ENCODE measurements around the gene OR8K1. TPM values are rescaled to one million over a fixed set of nuclear protein-coding genes. Genes with fewer than 3 reads are reported as not detected.

OR8K1 gene
- polyA plus RNA-seq (2013, experiment 1 of 2; ENCODE audit: insufficient read length): not detected
- not detected for polyA plus RNA-seq (2013, experiment 2 of 2; ENCODE audit: insufficient read length)

DNA sequence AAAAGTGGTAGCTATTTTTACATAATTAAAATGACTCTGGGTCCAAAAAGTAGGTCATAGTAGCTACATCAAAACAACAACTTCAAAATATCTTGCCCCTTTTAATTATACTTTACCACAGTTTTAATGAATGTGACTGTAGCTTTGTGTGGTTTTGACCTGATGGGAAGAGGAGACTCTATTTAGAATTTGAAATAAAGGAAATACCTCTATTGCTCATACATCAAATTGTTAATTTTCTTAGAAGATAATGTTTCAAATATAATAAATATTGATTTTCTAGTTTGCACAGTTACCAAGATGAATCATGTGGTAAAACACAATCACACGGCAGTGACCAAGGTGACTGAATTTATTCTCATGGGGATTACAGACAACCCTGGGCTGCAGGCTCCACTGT lies at the start of gene OR8K1:
TSS of gene OR8K1 (plus strand) at position 301 of the 400 bp plus-strand sequence. CDS start at position 301, 0 bp downstream.
- no peak for DNase-seq

DNA sequence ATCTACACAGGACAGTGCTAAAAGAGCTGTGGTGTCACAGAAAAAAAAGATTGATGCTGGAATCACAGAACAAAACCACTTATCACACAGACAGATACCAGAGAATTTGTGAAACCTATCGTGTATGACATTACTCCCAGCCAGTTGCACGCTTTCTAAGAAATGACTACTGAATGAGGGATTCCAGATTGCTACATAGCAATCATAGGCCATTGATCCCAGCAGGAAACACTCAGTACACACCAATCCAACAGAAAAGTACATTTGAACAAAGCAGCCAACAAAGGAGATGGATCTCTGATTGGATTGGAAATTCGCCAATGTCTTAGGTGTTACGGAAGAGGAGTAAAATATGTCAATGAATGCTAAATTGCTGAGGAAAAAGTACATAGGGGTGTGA lies 48.9 kb upstream of the OR8K1 start:
- no peak for DNase-seq

- DNase-seq: no peak
Observed at GRCh38 chr11:56307836-56308235, 38.0 kb upstream of the OR8K1 start.

DNA sequence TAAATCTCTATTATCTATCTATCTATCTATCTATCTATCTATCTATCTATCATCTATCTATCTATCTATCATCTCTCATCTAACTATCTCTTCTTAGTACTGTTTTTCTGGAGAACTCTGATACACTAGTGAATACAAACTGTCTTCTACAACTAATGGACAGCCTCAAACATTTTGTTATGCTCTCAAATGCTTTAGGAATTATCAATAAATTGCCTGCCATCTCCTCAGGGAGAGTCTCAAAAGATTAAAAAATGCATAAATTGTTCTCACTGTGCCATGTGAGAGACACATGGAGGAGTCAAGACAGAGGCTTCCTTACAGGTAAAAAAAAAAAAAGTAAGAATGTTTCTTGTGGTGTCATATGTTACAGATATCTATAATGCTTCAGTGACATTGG lies 31.0 kb upstream of the OR8K1 start, which contains the start of gene OR8K3:
TSS of gene OR8K3 (plus strand) at position 301 of the 400 bp plus-strand sequence. CDS start 3,163 bp downstream, outside the sequence.
- DNase-seq: no peak

DNA sequence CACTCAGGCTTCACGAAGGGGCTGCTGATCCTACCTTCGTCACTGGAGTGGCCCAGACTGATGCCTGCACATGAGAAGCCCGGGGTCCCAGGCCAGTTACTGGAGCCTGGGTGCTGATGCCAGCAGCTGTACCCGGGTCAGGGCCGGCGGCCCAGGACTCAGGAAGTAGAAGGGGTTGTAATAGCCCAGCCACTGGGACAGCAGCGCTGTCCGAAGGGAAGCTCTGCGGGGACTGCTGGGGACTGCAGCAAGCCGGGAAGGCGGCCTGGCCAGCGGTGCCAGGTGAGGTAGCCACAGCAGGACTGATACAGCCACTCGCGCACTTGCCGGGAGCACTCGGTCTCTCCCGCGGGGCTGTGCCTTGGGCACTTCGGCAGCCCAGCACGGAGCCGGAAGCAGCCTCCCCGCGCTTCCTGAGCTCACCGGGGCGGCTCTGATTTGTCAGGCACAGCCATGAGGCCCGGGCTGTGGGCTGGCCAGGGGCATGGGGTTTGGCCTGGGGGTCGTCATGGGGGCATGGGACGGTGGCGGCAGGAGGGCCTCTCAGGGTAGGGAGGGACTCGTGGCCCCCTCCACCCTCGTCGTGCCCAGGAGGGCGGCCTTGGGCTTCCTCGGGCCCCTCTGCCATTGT lies 13.9 kb upstream of the OR8K1 start:
- no peak for DNase-seq

DNA sequence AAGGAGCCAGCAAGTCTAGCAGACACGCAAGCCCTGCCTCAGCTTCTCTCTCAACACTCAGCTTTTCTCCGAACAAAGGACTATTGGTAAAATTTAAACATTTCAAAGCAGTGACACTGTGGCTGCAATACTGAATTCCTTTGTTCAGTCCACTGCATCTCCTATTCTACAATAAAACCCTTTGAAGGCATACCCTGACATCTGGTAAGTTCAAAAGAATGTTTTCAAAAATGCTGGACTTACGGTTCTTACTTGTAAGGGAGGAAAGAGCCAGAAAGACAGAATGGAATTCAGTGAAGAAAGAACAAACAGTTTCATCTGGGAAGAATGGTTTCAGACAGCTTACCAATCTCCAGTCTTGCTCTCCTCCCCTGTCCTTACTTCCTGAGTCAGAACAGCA lies 12.7 kb upstream of the OR8K1 start:
- DNase-seq: no peak

DNA sequence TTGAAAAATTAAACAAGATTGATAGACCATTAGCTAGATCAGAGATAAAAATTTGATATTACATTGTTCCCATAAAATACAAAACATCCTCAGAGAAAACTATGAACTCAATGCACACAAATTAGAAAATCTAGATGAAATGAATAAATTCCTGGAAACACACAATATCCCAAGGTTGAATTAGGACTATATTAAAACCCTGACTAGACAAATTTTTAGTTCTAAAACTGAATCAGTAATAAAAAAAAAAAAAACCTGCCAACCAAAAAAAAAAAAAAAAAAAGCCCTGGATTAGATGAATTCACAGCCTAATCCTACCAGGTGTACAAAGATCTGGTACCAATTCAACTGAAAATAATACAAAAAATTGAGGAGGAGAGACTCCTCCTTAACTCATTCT lies 5.5 kb upstream of the OR8K1 start:
- DNase-seq: no peak

GRCh38 chr11:56353991-56354390 lies 8.2 kb downstream of the OR8K1 start, which contains the start of gene OR8J1:
Gene OR8J1, plus strand, starts transcription at chr11:56354291. Its CDS starts 5,956 bp downstream, at chr11:56360247.
- no peak for DNase-seq

DNA sequence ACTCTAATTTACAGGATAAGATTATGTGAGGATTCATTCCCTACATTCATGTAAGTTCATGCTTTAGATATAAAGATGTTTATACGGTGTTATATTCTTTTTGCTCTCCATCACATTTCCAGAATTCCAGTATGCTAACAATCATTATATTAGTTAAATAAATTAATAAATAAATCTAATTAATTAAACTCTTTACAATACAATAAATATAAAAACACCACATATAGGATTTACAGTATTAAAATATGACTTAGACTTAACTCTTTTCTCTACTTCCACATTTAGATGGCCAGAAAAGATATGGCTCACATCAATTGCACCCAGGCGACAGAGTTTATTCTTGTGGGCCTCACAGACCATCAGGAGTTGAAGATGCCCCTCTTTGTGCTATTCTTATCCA lies 29.5 kb downstream of the OR8K1 start, which contains the start of gene OR8U1:
TSS of gene OR8U1 (plus strand) at position 301 of the 400 bp plus-strand sequence. CDS start at position 301, 0 bp downstream.
- DNase-seq: no peak

- DNase-seq: no peak
Observed at GRCh38 chr11:56380120-56380519, 34.3 kb downstream of the OR8K1 start.

DNA sequence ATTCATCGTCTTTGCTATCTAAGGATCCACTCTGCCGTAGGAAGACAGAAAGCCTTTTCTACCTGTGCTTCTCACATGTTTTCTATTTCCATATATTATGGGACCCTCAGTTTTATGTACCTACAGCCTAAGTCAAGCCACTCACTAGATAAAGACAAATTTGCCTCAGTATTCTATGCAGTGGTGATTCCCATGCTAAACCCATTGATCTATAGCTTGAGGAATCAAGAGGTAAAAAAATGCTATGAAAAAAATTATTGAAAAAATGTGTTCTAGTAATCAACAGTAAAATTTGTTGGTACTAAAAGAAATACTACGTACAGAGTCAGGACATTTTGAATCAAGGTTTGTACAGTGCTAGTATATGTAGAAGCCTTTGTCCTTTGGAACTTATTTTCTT lies 48.5 kb downstream of the OR8K1 start:
- no peak for DNase-seq

DNA sequence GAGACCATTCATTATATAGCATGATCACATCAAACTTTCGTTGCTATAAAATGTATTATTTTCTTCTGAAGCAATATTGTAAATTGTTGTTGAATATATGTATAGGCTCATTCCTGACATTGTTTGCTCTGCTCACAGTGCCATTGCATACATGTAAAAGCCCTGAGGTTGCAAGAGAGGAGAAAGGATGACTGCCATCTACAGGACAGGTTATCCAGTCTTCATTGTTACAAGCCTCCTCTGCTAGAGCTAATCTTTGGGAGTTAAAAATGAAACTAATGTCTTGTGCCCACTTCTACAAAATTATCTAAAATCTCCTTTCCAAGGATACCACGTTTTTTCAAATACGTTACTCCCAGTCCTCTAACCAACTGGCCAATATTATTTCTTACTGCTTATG lies 50.2 kb downstream of the OR8K1 start:
- DNase-seq: no peak
